HG03565 (cell line): ENCODE results near the gene DCTN1.

Experiments used
- ATAC-seq: cut with Tn5 transposase; IDR thresholded peaks from one replicate; pipeline ENCODE4 v1.9.1; 2021; ENCODE audit warnings: mild to moderate bottlenecking, moderate library complexity; ENCODE audit not compliant: unreplicated experiment

Gene DCTN1

GRCh38 chr2:74327627-74328026 is 52.5 kb downstream of the DCTN1 start:
- ATAC-seq = no peak

GRCh38 chr2:74327199-74327598 is 52.9 kb downstream of the DCTN1 start:
- no peak for ATAC-seq

- ATAC-seq = no peak
Observed at GRCh38 chr2:74325815-74326214, 54.3 kb downstream of the DCTN1 start.

GRCh38 chr2:74321737-74322136 is 58.4 kb downstream of the DCTN1 start:
- no peak for ATAC-seq

- no peak for ATAC-seq
Observed at GRCh38 chr2:74317701-74318100, 62.4 kb downstream of the DCTN1 start.

- no peak for ATAC-seq
Observed at GRCh38 chr2:74316627-74317295, 63.4 kb downstream of the DCTN1 start.

GRCh38 chr2:74314107-74314506 is 66.0 kb downstream of the DCTN1 start:
- ATAC-seq = no peak

- ATAC-seq = no peak
Observed at GRCh38 chr2:74313497-74313896, 66.6 kb downstream of the DCTN1 start.

GRCh38 chr2:74312913-74313312 is 67.2 kb downstream of the DCTN1 start:
- no peak for ATAC-seq
